ENCODE measurements around the gene RNF166. TPM values are rescaled to one million over a fixed set of nuclear protein-coding genes. Genes with fewer than 3 reads are reported as not detected.

RNF166 gene
- total RNA-seq, 4 donors from 2014 or later, result 19.5 to 27.8 (median 22.3) TPM

- TF ChIP-seq EP300 (IDR thresholded peaks at IDR 0.05), result no peak
- TF ChIP-seq POLR2A (IDR thresholded peaks at IDR 0.05), result no peak
- no peak for TF ChIP-seq POLR2AphosphoS5 (IDR thresholded peaks at IDR 0.05)
- no peak for TF ChIP-seq CTCF (IDR thresholded peaks at IDR 0.05)
- 60% methylated on average over 6 of the region's 10 CpGs; no CpG with 5 or more reads in 1 of the 2 donors for WGBS, 2 donors (ENCODE audit: low coverage in 1 of 2)
- no peaks in the 10 kb centered on the region for H3K36me3 ChIP-seq
- H3K27me3 ChIP-seq, result peaks cover 100% of the 10 kb centered on the region
- peaks cover 0 to 26% (median 10%) of the 10 kb centered on the region in 3 donors for H3K4me1 ChIP-seq
- no peak overlapping the region for H3K27ac ChIP-seq
- no peak overlapping the region for H3K4me3 ChIP-seq
- no peak for ATAC-seq
- no peaks in the 10 kb centered on the region for H3K9me3 ChIP-seq
Measured at GRCh38 chr16:88687254-88687576, 19.0 kb downstream of the RNF166 start.

GRCh38 chr16:88686439-88687253 lies 19.6 kb downstream of the RNF166 start, which contains the start of gene SNAI3:
SNAI3 (minus strand) TSS chr16:88686507; CDS start chr16:88686406, 101 bp downstream.
- Histone ChIP-seq H3K36me3 (no peaks in the 10 kb centered on the region), H3K9me3 (no peaks in the 10 kb centered on the region), H3K27me3 (peaks cover 100% of the 10 kb centered on the region), H3K4me1 (peaks cover 0 to 26% (median 10%) of the 10 kb centered on the region in 3 donors), H3K4me3 (peak within 1 kb of the TSS; percentile 21 to 53), H3K27ac (peak within 1 kb of the TSS in 1 of 4 donors; percentile 2)
- WGBS, 2 donors (ENCODE audit: low coverage in 1 of 2), result no CpG with 5 or more reads among the region's 65 CpGs
- TF ChIP-seq EP300 (IDR thresholded peaks at IDR 0.05) (no peak), POLR2A (IDR thresholded peaks at IDR 0.05) (no peak), POLR2AphosphoS5 (IDR thresholded peaks at IDR 0.05) (no peak), CTCF (IDR thresholded peaks at IDR 0.05) (no peak)
- ATAC-seq, result peak; percentile 72

- peak; percentile 6 for ATAC-seq
- WGBS, 2 donors (ENCODE audit: low coverage in 1 of 2), result no CpG with 5 or more reads among the region's 25 CpGs
- Histone ChIP-seq H3K4me1 (peaks cover 0 to 32% (median 10%) of the 10 kb centered on the region in 3 donors), H3K27ac (peak overlapping the region in 1 of 4 donors; percentile 2), H3K4me3 (peak overlapping the region; percentile 21 to 53), H3K36me3 (no peaks in the 10 kb centered on the region), H3K9me3 (no peaks in the 10 kb centered on the region), H3K27me3 (peaks cover 100% of the 10 kb centered on the region)
- no peak for TF ChIP-seq POLR2AphosphoS5 (IDR thresholded peaks at IDR 0.05)
- TF ChIP-seq EP300 (IDR thresholded peaks at IDR 0.05), result no peak
- no peak for TF ChIP-seq CTCF (IDR thresholded peaks at IDR 0.05)
- TF ChIP-seq POLR2A (IDR thresholded peaks at IDR 0.05), result no peak
Measured at GRCh38 chr16:88686062-88686438, 20.2 kb downstream of the RNF166 start.

GRCh38 chr16:88685156-88686061 lies 20.8 kb downstream of the RNF166 start:
- H3K36me3 ChIP-seq, result no peaks in the 10 kb centered on the region
- peaks cover 100% of the 10 kb centered on the region for H3K27me3 ChIP-seq
- ATAC-seq, result peak; percentile 5
- peaks cover 0 to 32% (median 10%) of the 10 kb centered on the region in 3 donors for H3K4me1 ChIP-seq
- no peak overlapping the region for H3K27ac ChIP-seq
- H3K9me3 ChIP-seq, result no peaks in the 10 kb centered on the region
- WGBS, 2 donors (ENCODE audit: low coverage in 1 of 2), result 13% methylated on average over 12 of the region's 33 CpGs; no CpG with 5 or more reads in 1 of the 2 donors
- peak in 2 of 4 experiments; percentile 43 to 46 for TF ChIP-seq CTCF (IDR thresholded peaks at IDR 0.05)
- no peak for TF ChIP-seq EP300 (IDR thresholded peaks at IDR 0.05)
- H3K4me3 ChIP-seq, result peak overlapping the region; percentile 21 to 53
